GM23338 (cell line): Measurements from ENCODE around the gene FBXO11. TPM values are rescaled to one million over a fixed set of nuclear protein-coding genes. Genes with fewer than 3 reads are reported as not detected.
A peak's percentile ranks its signal among the peaks of the same experiment; 100 is the strongest.

Experiments
- ATAC-seq: fragments of 200-7000 bp; cut with Tn5 transposase; 3 replicates; pipeline ENCODE4 v1.9.1; 2020
- DNase-seq: peaks from one replicate; pipeline ENCODE4 v3.0.0-alpha.2; 2015; ENCODE audit warnings: low spot score
- H2AFZ ChIP-seq: fragments of 200-600 bp; sonication (generic); 2 replicates; pipeline ENCODE4 v1.8.0; 2016; ENCODE audit warnings: antibody characterized with exemption, mild to moderate bottlenecking, moderate library complexity
- H3F3A ChIP-seq: fragments of 200-600 bp; sonication (generic); replicated peaks from 2 replicates; pipeline ENCODE4 v1.8.0; 2017; ENCODE audit warnings: antibody characterized with exemption, mixed run types, low read depth
- H3K27ac ChIP-seq: fragments of 200-600 bp; sonication (generic); 2 replicates; pipeline ENCODE4 v1.6.1; 2016; ENCODE audit warnings: low read depth
- H3K27me3 ChIP-seq: fragments of 200-600 bp; sonication (generic); 2 replicates; pipeline ENCODE4 v1.8.0; 2016; ENCODE audit warnings: mild to moderate bottlenecking, mixed run types, moderate library complexity; ENCODE audit not compliant: insufficient read depth
- H3K36me3 ChIP-seq: fragments of 200-600 bp; sonication (generic); 2 replicates; pipeline ENCODE4 v1.8.0; 2016; ENCODE audit warnings: mild to moderate bottlenecking; ENCODE audit not compliant: insufficient read depth
- H3K4me1 ChIP-seq: fragments of 200-600 bp; sonication (generic); 2 replicates; pipeline ENCODE4 v1.8.0; 2016; ENCODE audit warnings: mild to moderate bottlenecking, moderate library complexity; ENCODE audit not compliant: insufficient read depth
- H3K4me2 ChIP-seq: fragments of 200-600 bp; sonication (generic); 2 replicates; pipeline ENCODE4 v1.7.1; 2017; ENCODE audit warnings: mixed run types
- H3K4me3 ChIP-seq: fragments of 200-600 bp; sonication (generic); 2 replicates; pipeline ENCODE4 v1.6.1; 2016; ENCODE audit warnings: mixed run types
- H3K79me2 ChIP-seq: fragments of 200-600 bp; sonication (generic); replicated peaks from 2 replicates; pipeline ENCODE4 v1.8.0; 2017; ENCODE audit warnings: mild to moderate bottlenecking; ENCODE audit not compliant: insufficient read depth
- H3K9me2 ChIP-seq: fragments of 200-600 bp; sonication (generic); 2 replicates; pipeline ENCODE4 v1.8.0; 2017; ENCODE audit not compliant: insufficient read depth
- H4K20me1 ChIP-seq: fragments of 200-600 bp; sonication (generic); replicated peaks from 2 replicates; pipeline ENCODE4 v1.8.0; 2017; ENCODE audit warnings: mild to moderate bottlenecking; ENCODE audit not compliant: insufficient read depth
- H3K27ac Mint-ChIP-seq: 2 replicates; pipeline ENCODE4 v1.8.0; 2020; ENCODE audit warnings: inconsistent platforms, mild to moderate bottlenecking, moderate library complexity, mixed read lengths
- H3K27me3 Mint-ChIP-seq: 3 replicates; pipeline ENCODE4 v1.8.0; 2022; ENCODE audit warnings: low read depth, mild to moderate bottlenecking, moderate library complexity, mixed read lengths, inconsistent platforms; ENCODE audit not compliant: insufficient read depth, poor library complexity
- H3K36me3 Mint-ChIP-seq: 3 replicates; pipeline ENCODE4 v1.8.0; 2021; ENCODE audit warnings: low read depth, mild to moderate bottlenecking, inconsistent platforms, moderate library complexity, mixed read lengths
- H3K4me1 Mint-ChIP-seq: 3 replicates; pipeline ENCODE4 v1.8.0; 2020; ENCODE audit warnings: mild to moderate bottlenecking, inconsistent platforms, mixed read lengths
- H3K4me3 Mint-ChIP-seq: 3 replicates; pipeline ENCODE4 v1.8.0; 2021; ENCODE audit warnings: moderate library complexity, mild to moderate bottlenecking, inconsistent platforms, mixed read lengths
- H3K9me3 Mint-ChIP-seq: 3 replicates; pipeline ENCODE4 v1.8.0; 2020; ENCODE audit warnings: moderate library complexity, mild to moderate bottlenecking, inconsistent platforms, mixed read lengths
- CREB1 ChIP-seq: fragments of 250-450 bp; sonication (Bioruptor Pico); IDR thresholded peaks from 2 replicates; pipeline ENCODE4 v1.5.0; 2020; ENCODE audit warnings: low read depth, mild to moderate bottlenecking, moderate library complexity
- EZH2 ChIP-seq: fragments of 200-600 bp; sonication (generic); IDR thresholded peaks from one replicate; pipeline ENCODE4 v1.8.0; 2017; ENCODE audit warnings: antibody characterized with exemption, mild to moderate bottlenecking, low read depth; ENCODE audit not compliant: unreplicated experiment
- EZH2phosphoT487 ChIP-seq: fragments of 200-600 bp; sonication (generic); IDR thresholded peaks from one replicate; pipeline ENCODE4 v1.8.1; 2018; ENCODE audit warnings: antibody characterized with exemption; ENCODE audit not compliant: unreplicated experiment
- JUNB ChIP-seq: IDR thresholded peaks from one replicate; pipeline ENCODE4 v1.6.1; 2016; ENCODE audit warnings: antibody characterized with exemption; ENCODE audit not compliant: unreplicated experiment
- NANOG ChIP-seq: IDR thresholded peaks from 2 replicates; pipeline ENCODE4 v1.6.1; 2016; ENCODE audit warnings: antibody characterized with exemption, borderline replicate concordance
- POLR2AphosphoS5 ChIP-seq: IDR thresholded peaks from 2 replicates; pipeline ENCODE4 v1.6.1; 2016; ENCODE audit warnings: antibody characterized with exemption, low read depth
- STAT1 ChIP-seq: IDR thresholded peaks from one replicate; pipeline ENCODE4 v1.6.1; 2016; ENCODE audit warnings: antibody characterized with exemption; ENCODE audit not compliant: unreplicated experiment
- ZNF114 ChIP-seq: fragments of 250-450 bp; sonication (Bioruptor Pico); IDR thresholded peaks from 2 replicates; pipeline ENCODE4 v1.5.0; 2020; ENCODE audit warnings: mild to moderate bottlenecking, moderate library complexity
- ZNF331 ChIP-seq: fragments of 250-450 bp; sonication (Bioruptor Pico); IDR thresholded peaks from 2 replicates; pipeline ENCODE4 v1.5.0; 2020; ENCODE audit warnings: low read depth, mild to moderate bottlenecking, moderate library complexity
- polyA plus RNA-seq: library from polyadenylated mRNA; unstranded; fragments of >200 nt; fragmentation: Nextera tagmentation; extraction: Ambion mirVana; gene quantifications from 2 replicates; pipeline ENCODE4 v1.2.1, GENCODE V29; 2016
- total RNA-seq: library from RNA; depleted of rRNA; stranded (reverse); fragments of >200 nt; shearing (Covaris generic); gene quantifications from 2 replicates; pipeline ENCODE4 v1.2.3, GENCODE V29; 2014
- TF ChIP-seq, protein P1 (sequence below): IDR thresholded peaks from one replicate; pipeline ENCODE4 v1.6.1; 2018; ENCODE audit warnings: antibody characterized with exemption; ENCODE audit not compliant: unreplicated experiment
- TF ChIP-seq, protein P2 (sequence below), 2 experiments: fragments of 200-600 bp in 1 of 2; sonication (generic) in 1 of 2; conservative IDR thresholded peaks; 2 replicates each; pipeline versions ENCODE4 v1.5.1 to v1.6.1; 2016 to 2017; ENCODE audit warnings: antibody characterized with exemption in 2 of 2, low read depth in 2 of 2, mild to moderate bottlenecking in 2 of 2, moderate library complexity in 1 of 2
- TF ChIP-seq, protein P3 (sequence below): IDR thresholded peaks from 2 replicates; pipeline ENCODE4 v1.6.1; 2016; ENCODE audit warnings: antibody characterized with exemption

Gene FBXO11
- total and polyA plus RNA-seq, 2 experiments from 2014 or later: 21.5 to 52.7 TPM

DNA sequence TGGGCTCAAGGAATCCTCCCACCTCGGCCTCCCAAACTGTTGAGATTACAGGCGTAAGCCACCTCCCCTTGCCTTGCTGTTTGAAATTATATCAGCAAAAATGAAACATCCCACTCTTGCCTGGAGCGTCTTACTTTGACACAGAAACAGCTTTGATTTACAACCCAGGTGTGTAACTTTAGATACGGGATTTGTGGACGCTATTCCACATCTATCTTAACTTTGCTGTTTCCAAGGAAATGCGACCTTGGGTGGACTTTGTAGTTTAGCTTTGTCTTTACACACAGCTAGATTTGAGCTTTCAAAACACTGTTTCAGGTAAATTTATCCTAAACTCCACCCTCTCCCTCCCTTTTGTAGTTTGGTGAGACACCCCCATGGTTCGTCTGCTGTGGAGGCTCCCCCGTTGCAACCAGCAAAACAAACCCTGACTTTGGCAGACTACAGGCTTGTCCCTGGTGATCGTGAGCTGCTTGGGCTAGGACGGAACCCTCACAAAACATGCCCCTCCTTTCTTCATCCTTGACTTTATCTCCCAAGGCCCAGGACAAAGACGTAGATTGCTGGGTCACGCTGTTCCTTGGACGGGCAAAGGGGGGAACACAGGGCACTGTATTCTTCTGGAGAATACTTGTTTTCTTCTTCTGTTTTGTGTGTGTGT, 128.9 kb downstream of the FBXO11 start:
- Histone ChIP-seq H3K79me2 (no peaks in the 10 kb centered on the region), H3K4me1 (peaks cover 15% of the 10 kb centered on the region), H3K36me3 (no peaks in the 10 kb centered on the region), H3K4me3 (no peak overlapping the region), H3K27ac (0 out of 2 replicates have a peak overlapping the region, but pooled peaks have one; percentile 0), H3K27me3 (no peaks in the 10 kb centered on the region), H4K20me1 (no peaks in the 10 kb centered on the region), H3K4me2 (no peak overlapping the region), H3K9me2 (no peaks in the 10 kb centered on the region), H3F3A (no peaks in the 10 kb centered on the region; the same call in 1 of the 2 replicates), H2AFZ (peak overlapping the region; percentile 90)
- H3K4me1 Mint-ChIP-seq: peaks cover 18% of the 10 kb centered on the region
- TF ChIP-seq, protein P1, sequence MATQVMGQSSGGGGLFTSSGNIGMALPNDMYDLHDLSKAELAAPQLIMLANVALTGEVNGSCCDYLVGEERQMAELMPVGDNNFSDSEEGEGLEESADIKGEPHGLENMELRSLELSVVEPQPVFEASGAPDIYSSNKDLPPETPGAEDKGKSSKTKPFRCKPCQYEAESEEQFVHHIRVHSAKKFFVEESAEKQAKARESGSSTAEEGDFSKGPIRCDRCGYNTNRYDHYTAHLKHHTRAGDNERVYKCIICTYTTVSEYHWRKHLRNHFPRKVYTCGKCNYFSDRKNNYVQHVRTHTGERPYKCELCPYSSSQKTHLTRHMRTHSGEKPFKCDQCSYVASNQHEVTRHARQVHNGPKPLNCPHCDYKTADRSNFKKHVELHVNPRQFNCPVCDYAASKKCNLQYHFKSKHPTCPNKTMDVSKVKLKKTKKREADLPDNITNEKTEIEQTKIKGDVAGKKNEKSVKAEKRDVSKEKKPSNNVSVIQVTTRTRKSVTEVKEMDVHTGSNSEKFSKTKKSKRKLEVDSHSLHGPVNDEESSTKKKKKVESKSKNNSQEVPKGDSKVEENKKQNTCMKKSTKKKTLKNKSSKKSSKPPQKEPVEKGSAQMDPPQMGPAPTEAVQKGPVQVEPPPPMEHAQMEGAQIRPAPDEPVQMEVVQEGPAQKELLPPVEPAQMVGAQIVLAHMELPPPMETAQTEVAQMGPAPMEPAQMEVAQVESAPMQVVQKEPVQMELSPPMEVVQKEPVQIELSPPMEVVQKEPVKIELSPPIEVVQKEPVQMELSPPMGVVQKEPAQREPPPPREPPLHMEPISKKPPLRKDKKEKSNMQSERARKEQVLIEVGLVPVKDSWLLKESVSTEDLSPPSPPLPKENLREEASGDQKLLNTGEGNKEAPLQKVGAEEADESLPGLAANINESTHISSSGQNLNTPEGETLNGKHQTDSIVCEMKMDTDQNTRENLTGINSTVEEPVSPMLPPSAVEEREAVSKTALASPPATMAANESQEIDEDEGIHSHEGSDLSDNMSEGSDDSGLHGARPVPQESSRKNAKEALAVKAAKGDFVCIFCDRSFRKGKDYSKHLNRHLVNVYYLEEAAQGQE: no peak
- TF ChIP-seq ZNF331 (no peak), EZH2phosphoT487 (no peak), ZNF114 (no peak), CREB1 (CRISPR knock-in tag) (no peak), POLR2AphosphoS5 (no peak), JUNB (no peak), NANOG (no peak), EZH2 (no peak), STAT1 (no peak)
- TF ChIP-seq, protein P2, sequence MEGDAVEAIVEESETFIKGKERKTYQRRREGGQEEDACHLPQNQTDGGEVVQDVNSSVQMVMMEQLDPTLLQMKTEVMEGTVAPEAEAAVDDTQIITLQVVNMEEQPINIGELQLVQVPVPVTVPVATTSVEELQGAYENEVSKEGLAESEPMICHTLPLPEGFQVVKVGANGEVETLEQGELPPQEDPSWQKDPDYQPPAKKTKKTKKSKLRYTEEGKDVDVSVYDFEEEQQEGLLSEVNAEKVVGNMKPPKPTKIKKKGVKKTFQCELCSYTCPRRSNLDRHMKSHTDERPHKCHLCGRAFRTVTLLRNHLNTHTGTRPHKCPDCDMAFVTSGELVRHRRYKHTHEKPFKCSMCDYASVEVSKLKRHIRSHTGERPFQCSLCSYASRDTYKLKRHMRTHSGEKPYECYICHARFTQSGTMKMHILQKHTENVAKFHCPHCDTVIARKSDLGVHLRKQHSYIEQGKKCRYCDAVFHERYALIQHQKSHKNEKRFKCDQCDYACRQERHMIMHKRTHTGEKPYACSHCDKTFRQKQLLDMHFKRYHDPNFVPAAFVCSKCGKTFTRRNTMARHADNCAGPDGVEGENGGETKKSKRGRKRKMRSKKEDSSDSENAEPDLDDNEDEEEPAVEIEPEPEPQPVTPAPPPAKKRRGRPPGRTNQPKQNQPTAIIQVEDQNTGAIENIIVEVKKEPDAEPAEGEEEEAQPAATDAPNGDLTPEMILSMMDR (conservative IDR thresholded peaks at IDR 0.05; ENCODE audit: low read depth in 2 of 2): no peak
- TF ChIP-seq, protein P3, sequence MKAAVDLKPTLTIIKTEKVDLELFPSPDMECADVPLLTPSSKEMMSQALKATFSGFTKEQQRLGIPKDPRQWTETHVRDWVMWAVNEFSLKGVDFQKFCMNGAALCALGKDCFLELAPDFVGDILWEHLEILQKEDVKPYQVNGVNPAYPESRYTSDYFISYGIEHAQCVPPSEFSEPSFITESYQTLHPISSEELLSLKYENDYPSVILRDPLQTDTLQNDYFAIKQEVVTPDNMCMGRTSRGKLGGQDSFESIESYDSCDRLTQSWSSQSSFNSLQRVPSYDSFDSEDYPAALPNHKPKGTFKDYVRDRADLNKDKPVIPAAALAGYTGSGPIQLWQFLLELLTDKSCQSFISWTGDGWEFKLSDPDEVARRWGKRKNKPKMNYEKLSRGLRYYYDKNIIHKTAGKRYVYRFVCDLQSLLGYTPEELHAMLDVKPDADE: no peak
- H3K36me3 Mint-ChIP-seq: no peaks in the 10 kb centered on the region
- H3K4me3 Mint-ChIP-seq: no peak overlapping the region
- no peaks in the 10 kb centered on the region for H3K9me3 Mint-ChIP-seq
- ATAC-seq: no peak; the same call in 1 of the 3 replicates
- H3K27me3 Mint-ChIP-seq: peaks cover 4% of the 10 kb centered on the region
- DNase-seq: no peak
- peak overlapping the region; percentile 31; the same call in 1 of the 2 replicates for H3K27ac Mint-ChIP-seq
